ENCODE measurements around the gene PLXNA3.

The PLXNA3 gene

GRCh38 chrX:154449618-154450017, 8.5 kb upstream of the PLXNA3 start:
- H3F3A ChIP-seq (ENCODE audit: insufficient read depth, low read length) = no peaks in the 10 kb centered on the region
- H3K4me3 ChIP-seq (ENCODE audit: low read length) = no peak overlapping the region
- no peaks in the 10 kb centered on the region for H3K4me1 ChIP-seq (ENCODE audit: low read length)
- no peaks in the 10 kb centered on the region for H3K9me3 ChIP-seq (replicated peaks; ENCODE audit: insufficient read depth, low read length)
- H3K27me3 ChIP-seq (replicated peaks; ENCODE audit: insufficient read depth, low read length) = no peaks in the 10 kb centered on the region
- no peak overlapping the region for H3K9ac ChIP-seq (ENCODE audit: low read length)
- no peak for TF ChIP-seq CTCF (IDR thresholded peaks at IDR 0.05; ENCODE audit: low read length)
- no peak for TF ChIP-seq EZH2 (optimal IDR thresholded peaks at IDR 0.05; ENCODE audit: low read depth, low read length)
- no peak for TF ChIP-seq EZH2phosphoT487 (IDR thresholded peaks at IDR 0.05; ENCODE audit: low read length)
- H3K36me3 ChIP-seq (replicated peaks; ENCODE audit: insufficient read depth, low read length) = no peaks in the 10 kb centered on the region
- H3K27ac ChIP-seq (ENCODE audit: low read length) = no peak overlapping the region
- no peak overlapping the region for H3K4me2 ChIP-seq (ENCODE audit: low read depth, low read length)
- no peaks in the 10 kb centered on the region for H4K20me1 ChIP-seq (ENCODE audit: insufficient read depth, low read length)
- peaks cover 17% of the 10 kb centered on the region for H3K79me2 ChIP-seq (ENCODE audit: low read length)
- no peaks in the 10 kb centered on the region for H3K9me2 ChIP-seq (replicated peaks; ENCODE audit: insufficient read depth, low read length)
- no peak overlapping the region for H2AFZ ChIP-seq (ENCODE audit: low read length)
- DNase-seq = no peak

GRCh38 chrX:154450312-154450711, 7.8 kb upstream of the PLXNA3 start:
- no peaks in the 10 kb centered on the region for H3K9me2 ChIP-seq (replicated peaks; ENCODE audit: insufficient read depth, low read length)
- peaks cover 10% of the 10 kb centered on the region for H3K79me2 ChIP-seq (ENCODE audit: low read length)
- H3K4me2 ChIP-seq (ENCODE audit: low read depth, low read length) = no peak overlapping the region
- H2AFZ ChIP-seq (ENCODE audit: low read length) = no peak overlapping the region
- H3K9me3 ChIP-seq (replicated peaks; ENCODE audit: insufficient read depth, low read length) = no peaks in the 10 kb centered on the region
- H3K4me3 ChIP-seq (ENCODE audit: low read length) = no peak overlapping the region
- H3K36me3 ChIP-seq (replicated peaks; ENCODE audit: insufficient read depth, low read length) = no peaks in the 10 kb centered on the region
- no peak for DNase-seq
- H4K20me1 ChIP-seq (ENCODE audit: insufficient read depth, low read length) = no peaks in the 10 kb centered on the region
- no peaks in the 10 kb centered on the region for H3K27me3 ChIP-seq (replicated peaks; ENCODE audit: insufficient read depth, low read length)
- H3K9ac ChIP-seq (ENCODE audit: low read length) = no peak overlapping the region
- no peak overlapping the region for H3K27ac ChIP-seq (ENCODE audit: low read length)
- TF ChIP-seq CTCF (IDR thresholded peaks at IDR 0.05; ENCODE audit: low read length) (no peak), EZH2 (optimal IDR thresholded peaks at IDR 0.05; ENCODE audit: low read depth, low read length) (no peak)
- no peaks in the 10 kb centered on the region for H3F3A ChIP-seq (ENCODE audit: insufficient read depth, low read length)
- H3K4me1 ChIP-seq (ENCODE audit: low read length) = no peaks in the 10 kb centered on the region

GRCh38 chrX:154452823-154453222, 5.3 kb upstream of the PLXNA3 start:
- H3K9me2 ChIP-seq (replicated peaks; ENCODE audit: insufficient read depth, low read length) = no peaks in the 10 kb centered on the region
- H3F3A ChIP-seq (ENCODE audit: insufficient read depth, low read length) = no peaks in the 10 kb centered on the region
- no peak for DNase-seq
- no peaks in the 10 kb centered on the region for H4K20me1 ChIP-seq (ENCODE audit: insufficient read depth, low read length)
- H3K79me2 ChIP-seq (ENCODE audit: low read length) = no peaks in the 10 kb centered on the region
- no peak overlapping the region for H3K4me3 ChIP-seq (ENCODE audit: low read length)
- H3K9me3 ChIP-seq (replicated peaks; ENCODE audit: insufficient read depth, low read length) = no peaks in the 10 kb centered on the region
- H3K4me1 ChIP-seq (ENCODE audit: low read length) = no peaks in the 10 kb centered on the region
- no peak overlapping the region for H3K9ac ChIP-seq (ENCODE audit: low read length)
- no peak overlapping the region for H3K4me2 ChIP-seq (ENCODE audit: low read depth, low read length)
- no peaks in the 10 kb centered on the region for H3K36me3 ChIP-seq (replicated peaks; ENCODE audit: insufficient read depth, low read length)
- H3K27ac ChIP-seq (ENCODE audit: low read length) = no peak overlapping the region
- no peak overlapping the region for H2AFZ ChIP-seq (ENCODE audit: low read length)
- TF ChIP-seq EZH2 (optimal IDR thresholded peaks at IDR 0.05; ENCODE audit: low read depth, low read length) (no peak), EZH2phosphoT487 (IDR thresholded peaks at IDR 0.05; ENCODE audit: low read length) (no peak), CTCF (IDR thresholded peaks at IDR 0.05; ENCODE audit: low read length) (no peak)
- no peaks in the 10 kb centered on the region for H3K27me3 ChIP-seq (replicated peaks; ENCODE audit: insufficient read depth, low read length)
